NCI-H2081 (cell line): Measurements from ENCODE around the gene RWDD3.

ENCODE experiments used
- DNase-seq, 2 experiments: peaks; one replicate each; lab custom pipeline; 2025; lab: John Stamatoyannopoulos, UW

The RWDD3 gene

GRCh38 chr1:95284420-95284819, 50.4 kb downstream of the RWDD3 start:
- no peak for DNase-seq

DNA sequence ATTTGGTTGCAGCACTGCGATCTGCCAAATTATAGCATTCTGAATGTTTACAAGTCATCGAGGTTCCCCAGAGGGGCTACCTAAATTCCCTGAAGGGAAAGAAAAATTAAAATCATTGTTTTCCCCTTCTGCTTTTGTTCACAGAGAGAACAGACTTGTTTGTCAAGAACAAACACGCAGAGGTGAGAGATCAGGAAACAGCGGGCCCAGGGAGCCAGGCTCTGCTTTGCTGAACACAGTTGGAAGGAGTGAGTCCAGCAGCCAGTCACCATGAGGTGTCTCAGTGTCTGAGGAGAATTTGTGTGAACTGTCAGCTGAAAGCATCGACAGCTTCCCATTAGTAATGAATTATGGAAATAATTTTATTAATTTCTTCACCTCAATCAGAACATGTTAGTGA, 52.5 kb downstream of the RWDD3 start:
- peak; percentile 48 to 81 for DNase-seq

DNA sequence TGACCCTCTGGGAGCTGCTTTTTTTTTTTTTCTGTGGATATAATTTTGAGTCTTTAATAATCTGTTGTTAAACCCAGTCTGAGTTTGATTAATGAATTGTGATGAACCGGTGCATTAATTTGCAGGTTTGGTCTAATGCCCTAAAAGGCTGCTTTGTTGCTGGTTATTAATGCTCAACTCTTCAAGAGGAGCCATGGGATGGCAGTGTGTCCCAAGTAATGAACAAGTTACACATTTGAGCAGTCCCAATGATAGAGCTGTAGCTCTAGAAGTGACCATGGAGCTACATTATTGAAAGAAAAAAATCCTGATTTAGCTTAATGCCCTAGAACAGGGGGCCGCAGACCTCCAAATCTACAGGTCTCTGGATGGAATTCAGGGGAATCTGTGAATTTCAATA, 53.1 kb downstream of the RWDD3 start:
- DNase-seq: peak; percentile 9 to 40

DNA sequence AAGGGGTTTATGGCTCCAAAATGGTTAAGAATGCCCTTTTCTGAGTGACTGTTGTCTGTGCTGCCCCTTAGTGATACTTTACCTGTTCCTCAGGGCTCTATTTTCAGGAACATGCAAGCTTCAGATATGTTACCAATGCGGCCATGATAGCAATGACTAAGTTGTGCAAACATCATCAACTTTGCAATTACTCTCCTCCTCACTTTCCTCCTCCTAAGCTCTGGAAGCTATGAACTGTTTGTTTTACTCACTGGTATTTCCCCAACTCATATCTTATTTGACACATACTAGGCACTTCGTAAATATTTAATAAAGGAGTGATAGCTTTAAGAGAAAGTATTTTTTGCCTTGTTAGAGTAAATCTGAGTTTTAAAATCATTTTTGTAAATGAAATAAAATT, 53.8 kb downstream of the RWDD3 start:
- no peak for DNase-seq
